Measurements from ENCODE around the gene HIP1.
"Not testable (repeated sequence)": the region's sequence is repeated elsewhere in the genome, so short reads cannot be mapped to it uniquely, and the experiment has no call there.

The HIP1 gene

GRCh38 chr7:75536940-75537538, 201.7 kb downstream of the HIP1 start:
- in situ Hi-C loops (cut with MboI; ENCODE audit: low sequenced_read_pairs): no loop called here

GRCh38 chr7:75536491-75536890, 202.2 kb downstream of the HIP1 start:
- in situ Hi-C loops (cut with MboI; ENCODE audit: low sequenced_read_pairs): no loop called here

GRCh38 chr7:75534727-75535307, 203.9 kb downstream of the HIP1 start:
- in situ Hi-C loops (cut with MboI; ENCODE audit: low sequenced_read_pairs): no loop called here

- in situ Hi-C loops (cut with MboI; ENCODE audit: low sequenced_read_pairs): no loop called here
Observed at GRCh38 chr7:75533926-75534325, 204.8 kb downstream of the HIP1 start.

GRCh38 chr7:75532639-75533038, 206.1 kb downstream of the HIP1 start:
- in situ Hi-C loops (cut with MboI; ENCODE audit: low sequenced_read_pairs): no loop called here

- in situ Hi-C loops (cut with MboI; ENCODE audit: low sequenced_read_pairs): no loop called here
Observed at GRCh38 chr7:75531359-75531821, 207.4 kb downstream of the HIP1 start.

GRCh38 chr7:75527224-75527722, 211.5 kb downstream of the HIP1 start:
- in situ Hi-C loops (cut with MboI; ENCODE audit: low sequenced_read_pairs): not testable (repeated sequence)

GRCh38 chr7:75521727-75522126, 217.0 kb downstream of the HIP1 start:
- in situ Hi-C loops (cut with MboI; ENCODE audit: low sequenced_read_pairs): not testable (repeated sequence)

- in situ Hi-C loops (cut with MboI; ENCODE audit: low sequenced_read_pairs): not testable (repeated sequence)
Observed at GRCh38 chr7:75518842-75519241, 219.9 kb downstream of the HIP1 start.

- in situ Hi-C loops (cut with MboI; ENCODE audit: low sequenced_read_pairs): not testable (repeated sequence)
Observed at GRCh38 chr7:75509033-75509432, 229.7 kb downstream of the HIP1 start.

- in situ Hi-C loops (cut with MboI; ENCODE audit: low sequenced_read_pairs): not testable (repeated sequence)
Observed at GRCh38 chr7:75492020-75492419, 246.7 kb downstream of the HIP1 start, which contains the start of gene SPDYE5. Gene SPDYE5 (plus strand): TSS chr7:75492320. CDS start chr7:75494048, 1,728 bp downstream.

GRCh38 chr7:75485979-75486643, 252.6 kb downstream of the HIP1 start, which contains the start of gene POM121C:
Gene POM121C (minus strand): TSS chr7:75486299. CDS start chr7:75441496, 44,803 bp downstream.
- in situ Hi-C loops (cut with MboI; ENCODE audit: low sequenced_read_pairs): not testable (repeated sequence)

GRCh38 chr7:75485355-75485978, 253.3 kb downstream of the HIP1 start:
- in situ Hi-C loops (cut with MboI; ENCODE audit: low sequenced_read_pairs): not testable (repeated sequence)

All from HL-60/S4 treated with retinoic acid at 250 ng/mL for 4 days and 3 days (cell line).